Heart left ventricle (tissue), 16 donors: ENCODE data around the gene SPTB. TPM values are rescaled to one million over a fixed set of nuclear protein-coding genes. Genes with fewer than 3 reads are reported as not detected.
A peak's percentile ranks its signal among the peaks of the same experiment; 100 is the strongest.

Experiments used
- ATAC-seq, 4 donors: fragments of 200-7000 bp; cut with Tn5 transposase; one replicate each; pipeline ENCODE4 v1.9.1; 2020 to 2022; ENCODE audit warnings: moderate library complexity in 4 of 4, mild to moderate bottlenecking in 3 of 4, moderate number of reproducible peaks in 1 of 4
- DNase-seq, 5 donors: peaks; one replicate each; pipeline ENCODE4 v3.0.0-alpha.2; 2020
- H3K27ac ChIP-seq, 12 donors: fragments of 200-600 bp; sonication (generic) in 4 of 12; one replicate each; pipeline versions ENCODE4 v1.5.0 to v1.8.0; 2016 to 2022; ENCODE audit warnings: mild to moderate bottlenecking in 2 of 12
- H3K27me3 ChIP-seq, 9 donors: fragments of 200-600 bp; sonication (generic) in 2 of 9; one replicate each; pipeline versions ENCODE4 v1.5.1 to v1.8.0; 2016 to 2022; ENCODE audit warnings: mild to moderate bottlenecking in 3 of 9
- H3K36me3 ChIP-seq, 9 donors: fragments of 200-600 bp; sonication (generic) in 2 of 9; one replicate each; pipeline versions ENCODE4 v1.5.0 to v1.8.0; 2018 to 2022; ENCODE audit warnings: mild to moderate bottlenecking in 2 of 9
- H3K4me1 ChIP-seq, 12 donors: fragments of 200-600 bp; sonication (generic) in 4 of 12; one replicate each; pipeline versions ENCODE4 v1.5.0 to v1.8.0; 2016 to 2022; ENCODE audit warnings: mild to moderate bottlenecking in 3 of 12
- H3K4me3 ChIP-seq, 12 donors: fragments of 200-600 bp; sonication (generic) in 4 of 12; one replicate each; pipeline versions ENCODE4 v1.5.0 to v1.8.0; 2017 to 2022; ENCODE audit warnings: mild to moderate bottlenecking in 9 of 12, moderate library complexity in 4 of 12
- H3K9me3 ChIP-seq, 12 donors: fragments of 200-600 bp; sonication (generic) in 4 of 12; one replicate each; pipeline versions ENCODE4 v1.5.0 to v1.8.0; 2016 to 2022; ENCODE audit warnings: mild to moderate bottlenecking in 1 of 12
- CTCF ChIP-seq, 12 donors: fragments of 200-600 bp; sonication (generic) in 4 of 12; IDR thresholded peaks; one replicate each; pipeline versions ENCODE4 v1.5.0 to v1.8.0; 2018 to 2022; ENCODE audit warnings: antibody characterized with exemption in 12 of 12, mild to moderate bottlenecking in 5 of 12
- POLR2A ChIP-seq, 2 donors: fragments of 450-650 bp; IDR thresholded peaks; one replicate each; pipeline ENCODE4 v1.6.1; 2017; ENCODE audit warnings: antibody characterized with exemption in 2 of 2, mild to moderate bottlenecking in 2 of 2, moderate library complexity in 2 of 2
- WGBS, 4 donors: extraction: QIAGEN DNeasy Blood & Tissue Kit in 2 of 4; methylation state at CpG; one replicate each; pipeline versions ENCODE4 v1.1.5 to v1.1.7; 2013 to 2018; 5-methylcytosine and 5-hydroxymethylcytosine counted together
- intact Hi-C, 10 donors: fragments of 100-400 bp; cut with DNase I; formaldehyde crosslinking; loops; one replicate each; pipeline versions ENCODE4 v1.11.1 to v1.14.2; 2022
- polyA plus RNA-seq, 2 donors: library from polyadenylated mRNA; stranded (reverse); fragments of 200-250 nt; gene quantifications; one replicate each; pipeline ENCODE4 v1.2.3, GENCODE V29; 2013
- total RNA-seq, 9 donors: library from RNA; depleted of rRNA in 2 of 9; stranded (reverse); fragments of >200 nt in 2 of 9; fragmentation: NEBNext Ultra II Directional in 3 of 9; extraction: Animal tissue kit (Norgen Biotek cat#: 25700) in 3 of 9; gene quantifications; one replicate each; pipeline versions ENCODE4 v1.1.0 to v1.2.4, GENCODE V29; 2016 to 2023
- donor health status: ischemic (EF 13 %, LVEDD 7.1; RV severe dilation, severe dysfunction).
- donor health status: healthy with polysubstance abuse.
- donor health status: DM: no; HTN: yes; CAD: no.
- donor health status: DM: no; HTN: no; CAD: no.
- donor health status: ischemic (EF 25% LVEDD 6.9; RV normal size, moderate dysfunction).
- donor health status: ischemic (EF 25% LVEDD 5.7; RV mildly dilated, moderate dysfunction).
- donor health status: healthy.
- donor health status: DM: yes; HTN: yes; CAD: no.
- donor health status: ischemic (EF 35%, LVEDD 5.7; RV mildly dilated, moderate dysfunction).
- donor health status: nonischemic (EF 11% LVEDD 7.7; RV severe dilation, severe dysfunction).
- donor health status: DM: yes; HTN: yes; CAD: no.
- donor health status: PGD.
- donor health status: ischemic (EF 29% LVEDD 5.4; RV normal size, mild dysfunction).
- donor health status: nonischemic (EF 23%, LVEDD 6.1; RV moderate dilation, normal function).

Gene SPTB
- total and polyA plus RNA-seq, 11 donors: 60.3 to 195 (median 92.6) TPM

GRCh38 chr14:64790478-64790877, 89.2 kb downstream of the SPTB start:
- intact Hi-C loops: no loop called here

DNA sequence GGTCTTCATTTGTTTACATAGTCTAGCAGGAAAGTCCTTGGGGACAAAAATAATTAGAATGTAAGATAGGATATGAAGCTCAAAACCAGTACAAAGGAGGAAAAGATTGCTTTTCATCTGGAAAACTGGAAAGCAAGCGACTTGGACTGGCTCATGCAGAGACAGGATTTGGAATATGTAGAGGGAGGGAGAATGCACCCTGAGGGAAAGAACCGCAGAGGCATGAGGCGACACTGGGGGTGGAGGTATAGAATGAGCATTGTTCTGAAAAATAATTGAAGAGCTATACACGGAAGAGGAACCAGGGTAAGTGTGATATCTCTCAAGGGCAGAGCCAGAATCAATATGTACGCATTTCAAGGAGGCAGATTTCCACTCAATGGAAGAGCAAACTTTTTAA, 90.0 kb downstream of the SPTB start:
- H3K9me3 ChIP-seq: no peaks in the 10 kb centered on the region
- peaks cover 0 to 8% (median 0%) of the 10 kb centered on the region in 12 donors for H3K4me1 ChIP-seq
- intact Hi-C loops: no loop called here
- DNase-seq: no peak
- no peak for TF ChIP-seq POLR2A (IDR thresholded peaks at IDR 0.05)
- TF ChIP-seq CTCF (IDR thresholded peaks at IDR 0.05): no peak
- no peak for ATAC-seq
- H3K27ac ChIP-seq: no peak overlapping the region
- H3K36me3 ChIP-seq: peaks cover 0 to 54% (median 40%) of the 10 kb centered on the region in 9 donors
- WGBS, 4 donors: 75 to 80% (median 77%) methylated on average over 5 of the region's 5 CpGs
- H3K4me3 ChIP-seq: no peak overlapping the region
- no peaks in the 10 kb centered on the region for H3K27me3 ChIP-seq

More at GRCh38 chr14:64790478-64790877, 89.2 kb downstream of the SPTB start:
- H3K9me3 ChIP-seq: no peaks in the 10 kb centered on the region
- no peak overlapping the region for H3K4me3 ChIP-seq
- no peak overlapping the region for H3K27ac ChIP-seq
- 80 to 89% (median 83%) methylated on average over 5 to 6 of the region's 6 CpGs for WGBS, 4 donors
- no peaks in the 10 kb centered on the region for H3K27me3 ChIP-seq
- H3K4me1 ChIP-seq: peaks cover 0 to 8% (median 0%) of the 10 kb centered on the region in 12 donors
- DNase-seq (no peak), ATAC-seq (no peak)
- peaks cover 0 to 54% (median 35%) of the 10 kb centered on the region in 9 donors for H3K36me3 ChIP-seq
- TF ChIP-seq CTCF (IDR thresholded peaks at IDR 0.05): no peak
- TF ChIP-seq POLR2A (IDR thresholded peaks at IDR 0.05): no peak

- intact Hi-C loops: no loop called here
- DNase-seq (no peak), ATAC-seq (peak in 1 of 4 donors; percentile 15)
- Histone ChIP-seq H3K27ac (no peak overlapping the region), H3K9me3 (no peaks in the 10 kb centered on the region), H3K36me3 (peaks cover 0 to 53% (median 39%) of the 10 kb centered on the region in 9 donors), H3K4me3 (no peak overlapping the region), H3K27me3 (no peaks in the 10 kb centered on the region), H3K4me1 (peaks cover 0 to 8% (median 0%) of the 10 kb centered on the region in 12 donors)
- WGBS, 4 donors: 20 to 38% (median 27%) methylated on average over 1 of the region's 1 CpG
- TF ChIP-seq CTCF (IDR thresholded peaks at IDR 0.05): no peak
- no peak for TF ChIP-seq POLR2A (IDR thresholded peaks at IDR 0.05)
Observed at GRCh38 chr14:64788706-64789105, 91.0 kb downstream of the SPTB start.

GRCh38 chr14:64787619-64788018, 92.1 kb downstream of the SPTB start:
- H3K27me3 ChIP-seq: no peaks in the 10 kb centered on the region
- no peak for DNase-seq
- no peak for TF ChIP-seq CTCF (IDR thresholded peaks at IDR 0.05)
- TF ChIP-seq POLR2A (IDR thresholded peaks at IDR 0.05): no peak
- H3K4me1 ChIP-seq: peaks cover 0 to 8% (median 0%) of the 10 kb centered on the region in 12 donors
- no peak overlapping the region for H3K27ac ChIP-seq
- 84 to 91% (median 86%) methylated on average over 6 of the region's 6 CpGs for WGBS, 4 donors
- H3K9me3 ChIP-seq: no peaks in the 10 kb centered on the region
- no peak for ATAC-seq
- H3K36me3 ChIP-seq: peaks cover 0 to 53% (median 29%) of the 10 kb centered on the region in 9 donors
- intact Hi-C loops: no loop called here
- no peak overlapping the region for H3K4me3 ChIP-seq
